GM19324 (cell line): ENCODE measurements around the gene CHSY3.

Experiments used
- ATAC-seq: cut with Tn5 transposase; IDR thresholded peaks from one replicate; pipeline ENCODE4 v1.9.1; 2021; ENCODE audit warnings: mild to moderate bottlenecking, moderate library complexity; ENCODE audit not compliant: unreplicated experiment, low FRiP score

CHSY3 gene

DNA sequence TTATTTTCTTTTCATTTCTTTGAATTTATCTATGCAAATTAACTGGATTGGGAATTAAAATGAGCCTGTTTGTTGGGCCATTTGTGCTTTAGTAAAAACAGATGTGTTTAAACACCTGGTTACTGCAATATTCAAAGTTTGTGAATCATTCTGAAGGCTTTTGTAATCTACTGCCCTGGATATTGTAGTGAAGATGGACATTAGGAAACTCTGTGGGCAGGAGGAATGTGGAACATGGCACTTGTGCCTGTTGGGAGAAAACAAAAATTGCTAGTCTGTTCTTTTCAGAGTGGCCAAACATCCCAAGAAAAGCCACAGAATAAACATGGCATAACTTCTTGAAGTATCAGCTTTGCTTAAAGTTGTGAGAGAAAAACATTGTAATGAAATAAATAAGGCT is 40.8 kb downstream of the CHSY3 start:
- no peak for ATAC-seq

DNA sequence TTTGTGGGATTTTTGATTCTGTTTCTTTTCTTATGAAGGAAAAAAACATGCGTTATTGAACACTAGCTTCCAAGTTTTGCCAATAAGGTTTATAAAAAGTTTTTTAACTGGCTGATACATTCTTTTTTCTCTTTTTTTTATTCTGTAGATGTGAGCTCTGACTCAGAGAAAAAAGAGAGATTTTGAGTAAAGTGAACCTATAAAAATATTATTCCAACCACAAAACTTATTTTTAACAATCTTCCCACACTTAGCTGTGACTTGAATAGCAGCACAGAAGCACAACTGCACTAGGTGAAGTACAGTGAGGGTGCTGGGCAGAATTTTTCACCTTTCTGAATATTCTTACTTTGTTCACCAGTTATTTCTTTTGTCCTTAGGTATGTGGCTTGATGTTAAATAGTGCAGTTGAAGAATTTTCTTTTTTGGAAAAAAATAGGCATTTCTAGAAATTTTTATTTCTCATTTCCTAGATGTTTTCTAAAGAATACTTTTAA is 41.6 kb downstream of the CHSY3 start:
- ATAC-seq, result no peak

DNA sequence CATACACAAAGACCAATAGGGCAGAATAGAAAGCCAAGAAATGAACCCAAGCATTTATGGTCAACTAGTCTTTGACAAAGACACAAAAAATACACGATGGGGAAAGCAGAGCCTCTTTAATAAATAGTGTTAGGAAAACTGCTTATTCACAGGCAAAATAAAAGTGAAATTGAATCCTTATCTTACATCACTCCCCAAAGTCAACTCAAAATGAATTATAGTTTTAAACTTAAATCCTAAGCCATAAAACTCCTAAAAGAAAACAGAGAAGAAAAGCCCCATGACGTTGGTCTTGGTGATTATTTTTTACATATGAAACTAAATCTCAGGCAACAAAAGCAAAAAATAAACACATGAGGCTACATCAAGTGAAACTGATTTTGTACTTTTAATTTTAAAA is 46.8 kb downstream of the CHSY3 start:
- no peak for ATAC-seq

DNA sequence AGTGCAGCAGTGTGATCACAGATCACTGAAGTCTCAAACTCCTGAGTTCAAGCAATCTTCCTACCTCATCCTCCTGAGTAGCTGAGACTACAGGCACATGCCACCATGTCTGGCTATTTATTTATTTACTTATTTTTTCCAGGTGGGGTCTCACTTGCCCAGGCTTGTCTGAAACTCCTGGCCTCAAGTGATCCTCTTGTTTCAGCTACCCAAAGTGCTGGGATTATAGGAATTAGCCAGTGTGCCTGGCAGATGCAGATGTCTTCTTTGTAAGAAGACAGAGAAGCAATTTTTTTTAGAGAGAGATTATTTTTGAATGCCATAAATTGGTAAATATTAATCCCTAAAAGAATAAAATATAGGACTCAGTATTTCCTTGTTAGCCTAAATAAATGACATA is 54.3 kb downstream of the CHSY3 start:
- no peak for ATAC-seq

DNA sequence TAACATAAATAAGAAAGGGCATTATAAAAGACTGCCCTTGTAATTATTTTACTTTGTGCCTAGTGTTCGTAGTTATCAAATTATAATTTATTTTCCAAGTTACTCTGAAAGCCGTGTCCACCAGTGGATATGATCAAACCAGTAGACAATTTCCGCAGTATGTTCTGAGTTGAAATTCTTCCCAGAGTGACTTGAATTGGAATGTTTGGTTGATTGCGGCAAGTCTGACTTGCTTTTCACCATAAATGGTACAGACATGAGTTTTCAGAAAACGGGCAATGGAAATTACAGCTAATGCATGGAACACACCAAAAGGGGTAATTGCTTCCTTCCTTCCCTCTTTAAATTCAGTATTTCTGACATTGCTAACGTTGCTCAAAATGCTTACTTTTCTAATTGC is 56.6 kb downstream of the CHSY3 start:
- ATAC-seq, result no peak

DNA sequence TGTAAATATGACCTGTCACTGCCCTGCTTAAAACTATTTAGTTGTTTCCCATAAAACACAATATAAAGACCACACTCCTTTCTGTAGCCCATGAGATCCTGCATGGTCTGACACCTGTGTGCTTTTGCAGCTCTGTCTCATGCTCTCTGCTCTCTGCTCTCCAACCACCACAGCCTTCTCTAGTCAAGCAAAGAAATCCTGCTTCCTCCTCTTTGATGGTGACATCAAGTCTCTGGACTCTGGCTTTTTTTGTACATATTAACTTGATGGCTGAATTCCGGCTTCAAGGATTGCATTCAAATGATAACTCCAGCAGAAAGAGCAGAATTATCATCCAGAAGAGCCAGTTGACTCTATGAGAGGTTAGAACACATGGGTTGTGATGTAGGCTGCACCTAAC is 58.2 kb downstream of the CHSY3 start:
- no peak for ATAC-seq

DNA sequence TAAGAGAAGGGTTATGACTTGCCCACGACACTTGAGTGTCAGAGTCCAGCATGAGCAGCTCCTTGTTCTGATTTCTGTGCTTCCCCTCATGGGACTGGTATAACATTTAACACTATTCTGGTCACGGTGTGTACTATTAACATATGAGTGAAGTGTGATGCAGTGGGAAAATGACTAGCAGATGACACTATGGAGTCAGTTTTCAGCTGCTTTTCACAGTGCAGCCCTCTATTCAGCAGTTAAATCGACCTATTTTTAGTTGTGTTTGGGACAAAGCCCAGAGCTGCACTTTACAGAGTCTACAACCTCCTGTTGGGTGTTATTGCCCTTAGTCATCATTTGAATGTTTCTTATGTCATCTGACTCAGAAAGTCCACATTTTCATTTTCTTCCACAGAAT is 59.1 kb downstream of the CHSY3 start:
- ATAC-seq, result no peak

DNA sequence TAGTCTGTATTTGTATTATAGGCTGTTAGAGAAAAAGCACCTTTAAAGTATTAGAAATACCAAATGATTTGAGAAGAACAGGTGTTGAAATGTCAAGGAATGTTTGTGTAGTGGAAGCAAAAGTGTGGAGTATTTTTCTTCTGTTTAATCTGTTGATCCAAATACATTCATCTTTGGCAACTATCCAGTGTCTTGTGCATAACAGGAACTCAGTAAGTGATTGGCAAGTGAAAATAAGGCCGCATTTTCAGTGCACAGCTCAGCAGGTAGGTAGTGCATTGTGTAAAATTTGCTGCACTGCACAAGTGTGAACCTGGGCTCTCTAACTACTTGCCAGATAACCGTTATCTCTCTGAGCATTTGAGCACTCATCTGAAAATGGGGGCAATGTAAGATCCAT is 61.8 kb downstream of the CHSY3 start:
- no peak for ATAC-seq

DNA sequence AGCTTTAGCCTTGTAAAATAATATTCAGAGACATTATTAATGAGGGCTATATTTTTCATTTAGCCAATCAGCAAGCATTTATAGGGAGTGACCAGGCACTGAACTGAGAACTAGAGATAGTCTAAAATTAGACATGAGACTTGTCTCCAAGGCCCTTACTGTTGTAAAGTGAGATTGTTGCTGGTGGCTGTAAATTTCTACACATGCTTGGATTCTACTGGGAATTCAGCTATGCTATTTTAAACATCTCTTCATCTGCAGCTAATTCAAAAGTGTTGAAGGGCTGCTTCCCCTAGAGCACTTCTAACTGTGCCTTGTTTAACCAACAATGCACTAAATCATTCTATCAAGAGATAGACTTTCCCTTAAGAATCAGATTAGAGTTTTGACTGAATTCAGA is 67.4 kb downstream of the CHSY3 start:
- ATAC-seq, result no peak

DNA sequence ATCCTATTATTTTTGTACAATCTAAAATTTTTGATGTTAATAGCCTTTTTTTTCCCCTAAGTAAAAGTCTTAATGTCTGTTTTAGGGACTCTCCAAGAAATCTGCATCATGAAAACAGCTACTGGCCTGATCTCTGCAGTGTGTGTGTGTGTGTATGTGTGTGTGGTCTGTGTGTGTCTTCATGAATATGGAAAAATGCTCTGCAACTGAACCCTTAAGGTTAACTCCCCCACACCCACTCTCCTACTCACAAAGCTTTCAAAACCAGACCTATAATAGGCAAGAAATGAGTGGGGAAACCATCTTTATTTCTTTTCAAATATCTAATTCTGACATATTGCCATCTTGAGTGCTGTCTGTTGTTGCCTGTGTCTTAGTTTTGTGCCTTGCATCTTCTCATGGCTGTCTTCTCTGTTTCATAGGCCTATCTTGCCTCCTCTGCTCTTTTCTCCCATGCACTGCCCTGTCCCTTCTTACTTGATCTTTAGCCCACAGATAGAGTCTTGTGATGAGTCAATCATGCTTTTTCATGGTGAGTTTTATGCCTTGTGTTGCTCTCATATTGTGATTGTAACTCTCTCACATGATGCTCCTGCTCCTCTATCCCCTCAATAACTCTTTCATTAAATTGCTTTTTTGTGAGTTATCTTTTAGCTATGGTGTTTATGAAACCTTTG is 68.3 kb downstream of the CHSY3 start:
- no peak for ATAC-seq

DNA sequence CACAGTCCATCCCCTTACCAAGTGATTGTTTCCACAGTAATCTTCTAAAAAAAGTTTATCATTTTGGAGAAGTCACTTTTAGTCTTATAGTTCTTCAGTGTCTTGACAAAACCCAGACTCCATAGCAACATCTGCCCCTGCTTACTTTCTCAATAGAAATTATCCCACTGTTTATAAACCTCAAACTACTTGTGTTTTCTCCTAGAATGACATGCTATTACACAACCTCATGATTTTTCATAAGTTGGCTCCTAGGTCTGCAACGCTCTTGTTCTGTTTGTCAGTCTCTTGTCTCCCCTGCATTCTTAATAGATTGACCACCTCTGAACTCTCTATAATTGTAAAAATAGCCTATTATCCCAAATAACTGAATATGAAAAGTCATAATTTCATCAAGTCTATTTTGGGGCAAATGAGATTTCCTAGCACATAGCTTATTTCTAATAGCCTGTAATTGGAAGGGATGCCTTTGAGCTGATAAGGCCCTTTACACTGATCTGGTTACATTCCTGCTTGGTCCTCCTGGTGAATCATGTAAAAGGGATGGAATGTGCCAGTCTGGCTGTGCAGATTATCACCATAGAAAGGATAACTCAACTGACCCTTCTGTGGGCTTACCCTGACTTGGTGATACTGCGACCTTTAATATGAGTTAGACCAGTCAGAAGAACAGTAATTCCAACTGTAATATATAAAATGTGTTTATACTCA is 69.6 kb downstream of the CHSY3 start:
- no peak for ATAC-seq

DNA sequence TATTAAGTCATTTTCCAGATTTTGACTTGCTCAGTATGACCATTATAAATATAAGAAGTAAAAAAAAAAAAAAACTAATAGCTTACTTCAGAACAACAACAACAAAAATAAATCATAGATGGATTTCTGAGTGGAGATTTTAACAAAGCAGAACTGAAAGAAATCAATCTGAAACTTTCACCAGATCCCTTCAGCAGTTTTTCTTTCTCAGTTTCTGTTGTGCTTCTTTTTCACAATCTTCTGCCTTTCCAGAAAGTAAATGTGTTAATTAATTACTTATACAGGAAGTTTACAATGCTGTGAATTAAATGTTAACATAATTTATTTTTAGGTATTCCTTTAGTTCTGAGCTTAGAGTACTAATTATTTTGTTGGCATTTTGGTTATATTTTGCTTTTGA is 73.5 kb downstream of the CHSY3 start:
- peak; percentile 56 for ATAC-seq

DNA sequence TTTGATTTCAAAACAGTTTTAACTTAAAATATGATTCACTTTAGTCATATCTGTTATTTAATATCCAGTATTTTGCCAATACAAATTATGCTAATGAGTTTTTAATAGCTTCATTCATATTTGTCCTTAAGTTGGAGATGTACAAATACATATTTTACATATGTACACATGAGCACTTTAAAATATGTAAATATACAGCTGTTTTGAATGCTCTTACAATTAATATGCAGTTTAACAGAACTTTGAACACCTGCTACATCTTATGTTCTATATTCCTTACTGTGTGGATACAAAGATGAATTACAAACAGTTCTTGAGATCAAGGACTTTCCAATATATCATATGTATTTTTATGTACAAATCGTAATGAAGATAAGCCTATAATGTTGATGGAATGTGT is 74.0 kb downstream of the CHSY3 start:
- no peak for ATAC-seq

DNA sequence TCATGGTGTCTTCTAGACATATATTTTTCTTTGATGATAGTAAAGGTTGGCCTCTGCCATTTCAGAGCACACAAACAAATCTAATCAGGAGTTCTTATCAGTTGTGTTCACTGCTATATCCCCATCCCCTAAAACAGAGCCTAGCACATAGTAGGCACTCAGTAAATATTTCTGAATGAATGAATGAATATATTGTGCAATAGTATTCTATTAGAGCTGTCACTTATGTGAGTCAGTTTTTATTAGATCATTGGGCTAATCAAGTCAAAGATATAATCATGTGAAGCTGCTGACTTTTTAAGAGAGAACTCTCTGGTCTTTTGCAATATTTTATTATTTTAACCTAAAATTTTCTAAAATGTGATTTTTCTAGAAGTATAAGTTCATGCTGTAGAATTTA is 84.2 kb downstream of the CHSY3 start:
- no peak for ATAC-seq

DNA sequence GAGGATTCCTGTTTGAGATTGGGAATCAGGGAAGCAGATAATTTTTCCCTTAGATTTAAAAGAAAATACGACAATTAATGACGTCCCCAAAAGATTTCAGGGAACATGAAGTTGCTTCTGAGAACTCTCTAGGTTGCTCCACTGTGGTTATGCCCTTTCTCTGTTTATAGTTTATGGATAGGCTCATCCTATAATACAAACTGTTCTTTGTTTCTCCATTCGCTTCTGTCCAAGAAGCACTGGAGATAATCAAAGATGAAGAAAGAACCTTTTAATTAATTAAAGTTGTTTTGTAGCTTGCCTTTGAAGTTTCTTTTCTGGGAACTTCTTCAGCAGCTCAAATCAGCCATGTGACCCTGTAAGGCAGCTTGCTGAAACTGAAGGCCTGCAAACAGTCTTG is 87.5 kb downstream of the CHSY3 start:
- no peak for ATAC-seq

DNA sequence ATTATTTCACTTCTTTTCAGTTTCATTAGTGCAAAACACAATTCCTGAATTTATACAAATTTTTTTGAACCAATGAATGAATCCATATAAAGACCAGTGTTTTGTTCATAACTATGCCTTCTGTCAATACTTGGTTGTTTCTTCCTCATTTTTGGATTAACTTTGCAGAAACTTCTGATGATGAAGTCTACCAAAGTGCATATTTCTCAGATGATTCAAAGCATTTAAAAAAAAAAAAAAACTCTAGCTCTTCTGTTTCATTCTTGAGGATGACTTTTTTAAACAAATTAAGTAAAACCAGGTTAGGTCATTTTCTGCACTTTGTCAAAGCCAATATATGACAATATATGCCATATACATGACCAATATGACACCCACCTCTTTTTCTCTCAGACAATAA is 92.6 kb downstream of the CHSY3 start:
- ATAC-seq, result no peak

DNA sequence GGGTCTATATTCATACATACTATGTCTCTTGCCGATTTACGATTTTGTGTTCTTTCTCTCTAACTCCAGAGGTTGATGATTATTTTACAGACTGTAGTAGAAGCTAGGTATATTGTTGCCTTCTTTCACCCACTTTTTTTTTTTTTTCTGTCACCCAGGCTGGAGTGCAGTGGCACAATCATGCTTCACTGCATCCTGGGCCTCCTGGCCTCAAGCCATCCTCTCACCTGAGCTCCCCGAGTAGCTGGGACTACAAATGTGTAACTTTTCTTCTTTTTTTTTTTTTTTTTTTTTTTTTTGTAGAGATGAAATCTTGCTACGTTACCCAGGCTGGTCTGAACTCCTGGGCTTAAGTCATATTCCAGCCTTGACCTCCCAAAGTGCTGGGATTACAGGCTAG is 96.2 kb downstream of the CHSY3 start:
- ATAC-seq, result no peak

DNA sequence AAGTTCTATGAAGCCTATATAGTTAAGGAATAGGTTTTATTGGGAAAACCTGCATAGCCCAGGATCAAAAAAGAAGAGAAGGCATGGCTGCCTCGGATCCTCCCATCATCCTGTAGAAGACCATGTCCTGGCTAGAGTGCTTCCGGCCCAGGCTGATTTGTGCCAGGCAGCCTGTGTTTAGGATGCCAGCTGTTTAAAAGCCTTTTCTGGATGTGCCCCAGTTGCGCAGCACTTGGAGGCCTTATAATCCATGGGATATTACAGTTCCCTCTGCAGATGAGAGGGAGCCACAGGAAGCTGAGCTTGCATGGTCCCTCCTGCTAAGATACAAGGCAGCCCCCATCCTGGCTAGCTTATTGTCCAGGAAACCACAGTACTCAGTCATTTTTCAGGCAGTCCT is 97.9 kb downstream of the CHSY3 start:
- ATAC-seq, result no peak

DNA sequence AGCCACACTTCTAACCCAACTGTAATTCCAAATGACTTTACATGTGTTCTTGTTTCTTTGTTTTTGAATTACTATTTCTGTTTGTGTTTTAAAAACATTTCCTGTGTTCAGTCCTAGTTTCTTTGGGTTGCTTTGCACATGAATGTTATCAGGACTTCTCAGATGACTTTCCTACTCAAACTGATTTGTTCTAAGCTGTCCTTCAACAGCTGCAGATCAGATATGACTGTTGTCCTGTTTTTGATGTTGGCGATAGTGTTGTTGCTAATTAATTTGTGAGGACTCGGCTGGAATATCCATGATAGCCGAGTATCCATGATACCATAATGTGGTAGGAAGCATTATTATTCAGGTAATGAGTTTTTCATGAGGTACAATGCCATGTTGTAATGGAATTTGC is 98.6 kb downstream of the CHSY3 start:
- ATAC-seq, result no peak

DNA sequence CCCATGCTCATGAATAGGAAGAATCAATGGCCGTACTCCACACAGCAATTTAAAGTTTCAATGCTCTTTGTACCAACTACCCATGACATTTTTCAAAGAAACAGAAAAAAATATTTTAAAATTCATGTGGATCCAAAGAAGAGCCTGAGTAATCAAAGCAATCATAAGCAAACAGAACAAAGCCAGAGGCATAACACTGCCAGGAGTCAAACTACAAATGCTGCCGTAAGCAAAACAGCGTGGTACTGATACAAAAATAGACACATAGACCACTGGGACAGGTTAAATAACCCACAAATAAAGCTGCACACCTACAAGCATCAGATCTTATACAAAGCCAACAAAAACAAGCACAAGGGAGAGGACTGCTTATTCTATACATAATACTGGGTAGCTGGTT is 107.7 kb downstream of the CHSY3 start:
- ATAC-seq, result no peak

DNA sequence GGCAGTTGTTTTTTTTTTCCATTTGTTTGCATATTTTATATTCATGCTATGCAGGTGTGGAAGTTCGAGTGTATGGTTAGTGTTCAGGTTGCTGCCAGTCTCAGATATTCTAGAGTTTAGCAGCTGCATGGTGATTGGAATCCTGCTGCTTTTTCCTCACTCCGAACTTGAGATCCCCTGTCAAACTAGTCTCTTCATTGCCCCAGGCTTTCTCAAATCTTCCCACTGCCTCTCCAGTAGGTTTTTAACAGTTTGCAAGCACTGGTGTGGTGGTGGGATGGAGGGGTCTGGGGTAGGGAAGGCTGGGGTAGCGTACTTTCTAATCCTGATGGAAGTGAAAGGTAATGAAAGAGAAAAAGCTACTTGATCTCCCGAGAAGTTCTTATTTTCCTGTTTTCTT is 112.9 kb downstream of the CHSY3 start:
- ATAC-seq, result no peak

DNA sequence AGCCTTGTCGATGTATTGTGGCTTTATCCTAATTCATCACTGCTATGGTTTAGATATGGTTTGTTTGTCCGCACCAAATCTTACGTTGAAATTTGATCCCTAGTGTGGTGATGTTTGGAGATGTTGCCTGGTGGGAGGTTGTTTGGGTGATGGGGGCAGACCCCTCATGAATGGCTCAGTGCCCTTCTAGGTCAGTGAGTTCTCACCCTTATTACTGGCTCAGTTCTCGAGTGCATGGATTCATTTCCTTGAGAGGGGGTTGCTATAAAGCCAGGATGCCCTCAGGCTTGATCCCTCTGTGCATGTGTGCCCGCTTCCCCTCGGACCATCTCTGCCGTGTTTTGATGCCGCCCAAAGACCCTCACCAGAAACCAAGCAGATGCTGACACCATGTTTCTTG is 114.4 kb downstream of the CHSY3 start:
- no peak for ATAC-seq
